Subcutaneous abdominal adipose tissue (tissue), 5 donors: Measurements from ENCODE around the gene ITSN1.
A peak's percentile ranks its signal among the peaks of the same experiment; 100 is the strongest.

Experiments used
- H3K27ac ChIP-seq: one replicate; pipeline ENCODE4 v1.7.0; 2013; ENCODE audit warnings: low read depth, mild to moderate bottlenecking, inconsistent platforms, low read length, moderate library complexity
- H3K27me3 ChIP-seq, 5 donors: one replicate each; pipeline ENCODE4 v1.7.0; 2013; ENCODE audit warnings: low read length in 5 of 5, inconsistent platforms in 1 of 5; ENCODE audit not compliant: control insufficient read depth in 5 of 5, insufficient read depth in 4 of 5
- H3K36me3 ChIP-seq, 5 donors: one replicate each; pipeline ENCODE4 v1.7.0; 2013; ENCODE audit warnings: low read length in 5 of 5; ENCODE audit not compliant: control insufficient read depth in 5 of 5, insufficient read depth in 5 of 5
- H3K4me1 ChIP-seq, 5 donors: one replicate each; pipeline ENCODE4 v1.7.0; 2013; ENCODE audit warnings: low read length in 5 of 5, mild to moderate bottlenecking in 3 of 5, moderate library complexity in 1 of 5; ENCODE audit not compliant: control insufficient read depth in 5 of 5, insufficient read depth in 5 of 5
- H3K4me3 ChIP-seq, 5 donors: one replicate each; pipeline ENCODE4 v1.7.0; 2013; ENCODE audit warnings: low read length in 5 of 5, low read depth in 1 of 5
- H3K9ac ChIP-seq, 5 donors: one replicate each; pipeline ENCODE4 v1.7.0; 2013; ENCODE audit warnings: low read length in 5 of 5, mild to moderate bottlenecking in 4 of 5, moderate library complexity in 3 of 5
- H3K9me3 ChIP-seq, 5 donors: one replicate each; pipeline ENCODE4 v1.7.0; 2013; ENCODE audit warnings: low read length in 5 of 5; ENCODE audit not compliant: control insufficient read depth in 5 of 5
- donor health status: healthy.
- donor health status: healthy.
- donor health status: healthy.
- donor health status: healthy.
- donor health status: healthy.

The ITSN1 gene

GRCh38 chr21:33662046-33662445 lies 19.7 kb downstream of the ITSN1 start:
- Histone ChIP-seq H3K9ac (peak overlapping the region in 1 of 5 donors; percentile 19), H3K4me3 (no peak overlapping the region), H3K4me1 (peaks cover 0 to 66% (median 52%) of the 10 kb centered on the region in 5 donors), H3K27me3 (no peaks in the 10 kb centered on the region), H3K27ac (peak overlapping the region; percentile 14), H3K9me3 (no peaks in the 10 kb centered on the region), H3K36me3 (peaks cover 0 to 3% (median 0%) of the 10 kb centered on the region in 5 donors)

GRCh38 chr21:33663241-33663640 lies 20.9 kb downstream of the ITSN1 start:
- Histone ChIP-seq H3K27ac (peak overlapping the region; percentile 12), H3K4me1 (peaks cover 0 to 68% (median 50%) of the 10 kb centered on the region in 5 donors), H3K4me3 (no peak overlapping the region), H3K27me3 (no peaks in the 10 kb centered on the region), H3K9ac (no peak overlapping the region), H3K36me3 (peaks cover 0 to 3% (median 0%) of the 10 kb centered on the region in 5 donors), H3K9me3 (no peaks in the 10 kb centered on the region)

- peaks cover 0 to under 1% (median 0%) of the 10 kb centered on the region in 5 donors for H3K36me3 ChIP-seq
- H3K9me3 ChIP-seq: no peaks in the 10 kb centered on the region
- H3K27ac ChIP-seq: peak overlapping the region; percentile 12
- peaks cover 0 to 68% (median 50%) of the 10 kb centered on the region in 5 donors for H3K4me1 ChIP-seq
- H3K27me3 ChIP-seq: no peaks in the 10 kb centered on the region
- no peak overlapping the region for H3K4me3 ChIP-seq
- no peak overlapping the region for H3K9ac ChIP-seq
Measured at GRCh38 chr21:33664135-33664534, 21.8 kb downstream of the ITSN1 start.

GRCh38 chr21:33666153-33666552 lies 23.9 kb downstream of the ITSN1 start:
- Histone ChIP-seq H3K4me1 (peaks cover 0 to 50% (median 40%) of the 10 kb centered on the region in 5 donors), H3K4me3 (no peak overlapping the region), H3K27me3 (no peaks in the 10 kb centered on the region), H3K27ac (peak overlapping the region; percentile 54), H3K9ac (no peak overlapping the region), H3K36me3 (no peaks in the 10 kb centered on the region), H3K9me3 (no peaks in the 10 kb centered on the region)

- H3K27me3 ChIP-seq: no peaks in the 10 kb centered on the region
- H3K9ac ChIP-seq: peak overlapping the region in 1 of 5 donors; percentile 19
- peaks cover 0 to 47% (median 32%) of the 10 kb centered on the region in 5 donors for H3K4me1 ChIP-seq
- no peaks in the 10 kb centered on the region for H3K9me3 ChIP-seq
- H3K36me3 ChIP-seq: no peaks in the 10 kb centered on the region
- H3K27ac ChIP-seq: peak overlapping the region; percentile 7
- no peak overlapping the region for H3K4me3 ChIP-seq
Measured at GRCh38 chr21:33667636-33668035, 25.3 kb downstream of the ITSN1 start.

- H3K36me3 ChIP-seq: no peaks in the 10 kb centered on the region
- H3K9ac ChIP-seq: peak overlapping the region in 1 of 5 donors; percentile 19
- peak overlapping the region in 2 of 5 donors; percentile 13 to 15 for H3K4me3 ChIP-seq
- H3K9me3 ChIP-seq: no peaks in the 10 kb centered on the region
- peak overlapping the region; percentile 7 for H3K27ac ChIP-seq
- no peaks in the 10 kb centered on the region for H3K27me3 ChIP-seq
- peaks cover 0 to 49% (median 36%) of the 10 kb centered on the region in 5 donors for H3K4me1 ChIP-seq
Measured at GRCh38 chr21:33668180-33668579, 25.9 kb downstream of the ITSN1 start.

- H3K4me3 ChIP-seq: peak overlapping the region in 2 of 5 donors; percentile 13 to 15
- no peaks in the 10 kb centered on the region for H3K36me3 ChIP-seq
- H3K4me1 ChIP-seq: peaks cover 0 to 52% (median 39%) of the 10 kb centered on the region in 5 donors
- H3K9ac ChIP-seq: no peak overlapping the region
- peak overlapping the region; percentile 7 for H3K27ac ChIP-seq
- no peaks in the 10 kb centered on the region for H3K9me3 ChIP-seq
- H3K27me3 ChIP-seq: no peaks in the 10 kb centered on the region
Measured at GRCh38 chr21:33668620-33669019, 26.3 kb downstream of the ITSN1 start.

- Histone ChIP-seq H3K9ac (no peak overlapping the region), H3K27me3 (no peaks in the 10 kb centered on the region), H3K36me3 (no peaks in the 10 kb centered on the region), H3K4me1 (peaks cover 0 to 55% (median 38%) of the 10 kb centered on the region in 5 donors), H3K4me3 (no peak overlapping the region), H3K27ac (peak overlapping the region; percentile 7), H3K9me3 (no peaks in the 10 kb centered on the region)
Measured at GRCh38 chr21:33670076-33670978, 28.0 kb downstream of the ITSN1 start.

- no peaks in the 10 kb centered on the region for H3K9me3 ChIP-seq
- no peak overlapping the region for H3K27ac ChIP-seq
- no peaks in the 10 kb centered on the region for H3K36me3 ChIP-seq
- H3K4me1 ChIP-seq: peaks cover 0 to 35% (median 25%) of the 10 kb centered on the region in 5 donors
- no peaks in the 10 kb centered on the region for H3K27me3 ChIP-seq
- H3K9ac ChIP-seq: peak overlapping the region in 1 of 5 donors; percentile 35
- no peak overlapping the region for H3K4me3 ChIP-seq
Measured at GRCh38 chr21:33673473-33673872, 31.2 kb downstream of the ITSN1 start.

GRCh38 chr21:33674226-33674625 lies 31.9 kb downstream of the ITSN1 start:
- Histone ChIP-seq H3K4me1 (peaks cover 0 to 30% (median 21%) of the 10 kb centered on the region in 5 donors), H3K27ac (no peak overlapping the region), H3K4me3 (no peak overlapping the region), H3K9ac (peak overlapping the region in 1 of 5 donors; percentile 56), H3K27me3 (no peaks in the 10 kb centered on the region), H3K36me3 (no peaks in the 10 kb centered on the region), H3K9me3 (no peaks in the 10 kb centered on the region)
